Mesendoderm (in vitro differentiated cells): ENCODE results near the gene TAS1R2. TPM values are rescaled to one million over a fixed set of nuclear protein-coding genes. Genes with fewer than 3 reads are reported as not detected.

Experiments used
- small RNA-seq: library from polyadenylated mRNA; stranded (forward); fragments of <200 nt; extraction: miRNeasy Mini kit (QIAGEN cat#:217004); gene quantifications from one replicate; pipeline ENCODE3, GENCODE V24; 2013; ENCODE audit not compliant: insufficient read depth

TAS1R2 gene

Small RNA genes lying within 50 kb of the gene (small RNA-seq; reads per million reads assigned to genes)
- gene MIR1290 (not detected), gene MIR4695 (not detected)
